Subcutaneous adipose tissue (tissue), 4 donors: ENCODE results near the gene LRRC75B. TPM values are rescaled to one million over a fixed set of nuclear protein-coding genes. Genes with fewer than 3 reads are reported as not detected.

Experiments
- total RNA-seq, 4 donors: library from RNA; depleted of rRNA; stranded (reverse); fragments of >200 nt; gene quantifications; one replicate each; pipeline ENCODE4 v1.1.0, GENCODE V29; 2016
- TF ChIP-seq, protein P1 (sequence below): fragments of 450-650 bp; IDR thresholded peaks from one replicate; pipeline ENCODE4 v1.5.1; 2016; ENCODE audit warnings: low read depth, mild to moderate bottlenecking, control low read depth, antibody characterized with exemption, moderate library complexity

The LRRC75B gene
- total RNA-seq, 4 donors from 2014 or later, result 2.4 to 9.0 (median 6.9) TPM

GRCh38 chr22:24559471-24559870 is 33.4 kb downstream of the LRRC75B start:
- TF ChIP-seq, protein P1, sequence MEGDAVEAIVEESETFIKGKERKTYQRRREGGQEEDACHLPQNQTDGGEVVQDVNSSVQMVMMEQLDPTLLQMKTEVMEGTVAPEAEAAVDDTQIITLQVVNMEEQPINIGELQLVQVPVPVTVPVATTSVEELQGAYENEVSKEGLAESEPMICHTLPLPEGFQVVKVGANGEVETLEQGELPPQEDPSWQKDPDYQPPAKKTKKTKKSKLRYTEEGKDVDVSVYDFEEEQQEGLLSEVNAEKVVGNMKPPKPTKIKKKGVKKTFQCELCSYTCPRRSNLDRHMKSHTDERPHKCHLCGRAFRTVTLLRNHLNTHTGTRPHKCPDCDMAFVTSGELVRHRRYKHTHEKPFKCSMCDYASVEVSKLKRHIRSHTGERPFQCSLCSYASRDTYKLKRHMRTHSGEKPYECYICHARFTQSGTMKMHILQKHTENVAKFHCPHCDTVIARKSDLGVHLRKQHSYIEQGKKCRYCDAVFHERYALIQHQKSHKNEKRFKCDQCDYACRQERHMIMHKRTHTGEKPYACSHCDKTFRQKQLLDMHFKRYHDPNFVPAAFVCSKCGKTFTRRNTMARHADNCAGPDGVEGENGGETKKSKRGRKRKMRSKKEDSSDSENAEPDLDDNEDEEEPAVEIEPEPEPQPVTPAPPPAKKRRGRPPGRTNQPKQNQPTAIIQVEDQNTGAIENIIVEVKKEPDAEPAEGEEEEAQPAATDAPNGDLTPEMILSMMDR, result no peak

DNA sequence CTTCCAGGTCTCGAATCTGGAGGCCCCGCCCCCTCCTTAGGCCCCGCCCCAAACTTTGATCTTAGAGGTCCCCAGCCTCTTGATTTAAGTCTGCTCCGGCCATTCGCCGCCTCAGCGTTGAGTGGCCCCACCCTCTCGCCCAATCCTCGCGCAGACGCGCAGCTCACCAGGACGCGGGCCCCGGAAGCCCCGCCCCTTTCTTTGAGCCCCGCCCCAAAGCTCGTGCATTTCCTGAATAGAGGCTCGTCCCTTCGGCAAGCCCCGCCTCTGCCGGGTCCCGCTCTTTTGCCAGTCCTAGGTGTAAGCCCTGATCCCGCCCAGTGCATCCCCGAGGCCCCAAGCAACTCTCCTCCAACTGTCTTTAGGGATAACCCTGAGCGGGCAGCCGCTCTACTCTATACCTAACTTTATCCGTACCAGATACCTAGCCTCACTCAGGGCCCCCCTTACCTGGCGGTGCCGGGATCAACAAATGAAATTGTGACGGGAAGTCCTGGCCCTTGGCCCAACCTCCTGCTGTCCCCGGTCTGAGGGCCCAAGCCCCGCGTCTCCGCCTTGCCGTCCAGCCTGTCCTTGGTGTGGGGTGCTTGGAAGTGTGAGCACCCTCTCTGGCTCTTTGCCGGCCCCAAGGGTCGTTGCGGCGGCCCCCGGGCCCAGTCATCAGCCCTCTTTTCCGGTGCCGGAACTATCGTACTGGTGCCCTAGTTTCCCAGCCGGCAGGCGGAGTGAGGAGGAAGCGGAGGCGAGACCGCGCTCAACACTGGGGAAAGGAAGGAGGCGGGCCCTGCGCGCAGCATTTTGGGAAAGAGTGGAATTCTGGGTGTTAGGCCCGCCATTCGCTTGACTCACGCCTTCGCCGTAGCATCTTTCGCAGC is 37.5 kb downstream of the LRRC75B start, which contains the start of gene SNRPD3:
SNRPD3 (plus strand) TSS at position 835 of the 875 bp plus-strand sequence. CDS start 1,676 bp downstream, outside the sequence.
- TF ChIP-seq, protein P1, result no peak

- TF ChIP-seq, protein P1, result no peak
These were observed 38.3 kb downstream of the LRRC75B start, which contains the start of gene GUCD1 for GRCh38 chr22:24554313-24555164. Gene GUCD1, minus strand, starts transcription at chr22:24555138. Its CDS starts 147 bp downstream, at chr22:24554991.

DNA sequence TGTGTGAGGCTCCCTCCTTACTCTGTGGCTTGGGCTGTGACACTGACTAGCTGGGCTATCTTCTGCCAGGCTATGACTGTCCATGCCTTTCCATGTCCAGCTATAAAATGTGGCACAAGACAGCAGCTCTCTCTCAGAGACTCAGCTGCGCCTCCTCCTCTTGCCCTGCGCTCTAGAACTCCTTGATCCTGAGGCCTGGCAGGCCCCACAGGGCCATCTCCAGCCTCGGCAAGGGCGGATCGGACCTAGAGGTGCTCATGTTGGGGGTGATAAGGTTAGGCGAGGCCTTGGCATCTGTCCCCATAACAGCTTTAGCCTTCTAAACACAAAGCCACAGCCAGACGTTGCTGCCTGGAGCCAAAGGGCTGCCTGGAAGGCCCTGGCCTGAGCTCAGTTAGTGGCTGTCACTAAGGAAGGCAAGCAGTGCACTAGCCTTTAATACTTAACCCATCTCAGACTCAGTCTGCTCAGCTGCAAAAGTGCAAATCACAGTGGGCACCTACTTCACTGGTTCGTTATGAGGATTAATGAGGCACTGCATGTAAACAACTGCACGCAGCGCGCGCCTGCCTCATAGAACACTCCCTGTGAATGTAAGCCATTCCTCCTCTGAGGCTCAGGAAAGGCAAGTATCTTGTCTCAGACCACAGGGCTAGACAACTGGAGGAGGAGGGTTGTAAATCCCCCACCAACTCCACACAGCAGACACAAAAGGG is 39.1 kb downstream of the LRRC75B start:
- TF ChIP-seq, protein P1, result no peak

DNA sequence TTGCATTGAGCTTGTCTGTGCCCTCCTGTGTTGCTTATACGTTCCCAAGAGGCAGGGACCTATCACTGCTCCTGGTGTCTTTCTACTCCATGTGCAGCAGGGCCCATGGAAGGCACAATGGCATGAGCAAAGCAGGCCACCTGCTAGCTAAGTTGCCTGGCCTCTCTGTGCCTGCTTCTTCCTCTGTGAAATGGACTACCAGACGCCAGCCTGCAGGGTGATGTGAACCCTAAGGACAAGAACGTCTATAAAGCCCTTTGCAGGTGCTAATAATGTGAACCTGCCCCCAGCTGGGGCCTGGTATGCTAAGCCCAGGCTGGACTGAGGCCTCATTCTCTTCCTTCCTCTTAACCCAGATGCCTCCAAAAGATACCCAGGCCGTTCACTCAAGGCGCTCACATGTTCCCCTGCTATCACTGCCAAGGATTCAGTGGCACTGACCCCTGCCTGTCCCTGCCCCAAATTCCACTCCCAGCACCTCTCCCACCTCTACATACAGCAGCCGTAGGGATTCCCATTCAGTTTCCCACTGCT is 41.9 kb downstream of the LRRC75B start:
- TF ChIP-seq, protein P1, result no peak

GRCh38 chr22:24550028-24550901 is 42.6 kb downstream of the LRRC75B start:
- TF ChIP-seq, protein P1, result no peak
